GM19043 (cell line): ENCODE data around the gene REPS1.
"Not testable (repeated sequence)": the region's sequence is repeated elsewhere in the genome, so short reads cannot be mapped to it uniquely, and the experiment has no call there.

Source experiments
- ATAC-seq: cut with Tn5 transposase; IDR thresholded peaks from one replicate; pipeline ENCODE4 v1.9.1; 2021; ENCODE audit warnings: low read depth; ENCODE audit not compliant: unreplicated experiment

The REPS1 gene

GRCh38 chr6:138944412-138944811 is 43.6 kb downstream of the REPS1 start:
- no peak for ATAC-seq

DNA sequence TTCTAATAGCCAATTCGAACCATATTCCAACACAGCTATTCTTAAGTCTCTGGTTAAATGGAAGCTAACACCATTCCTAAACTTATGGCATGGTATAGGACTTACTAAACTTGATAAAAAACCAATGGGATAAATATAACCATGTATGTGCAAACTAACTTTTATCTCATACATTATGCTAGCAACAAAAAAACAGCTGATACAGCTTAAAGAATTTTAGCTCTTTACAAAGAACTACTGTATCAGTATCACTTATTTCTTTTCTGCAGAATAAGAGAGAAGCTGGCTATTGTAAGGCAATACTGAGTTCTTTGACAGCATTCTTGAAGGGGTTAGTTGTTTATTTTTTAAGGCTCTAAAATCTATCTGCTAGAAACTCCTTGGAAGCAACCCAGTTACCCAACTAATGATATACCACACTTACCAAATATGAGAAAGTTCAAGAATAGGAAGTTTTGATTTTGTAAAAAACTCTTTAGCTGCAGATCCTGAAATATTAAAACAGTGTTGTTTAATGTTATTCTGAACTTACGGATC is 44.9 kb downstream of the REPS1 start:
- no peak for ATAC-seq

GRCh38 chr6:138936873-138937272 is 51.2 kb downstream of the REPS1 start:
- ATAC-seq, result not testable (repeated sequence)

GRCh38 chr6:138931660-138932059 is 56.4 kb downstream of the REPS1 start:
- ATAC-seq, result no peak

DNA sequence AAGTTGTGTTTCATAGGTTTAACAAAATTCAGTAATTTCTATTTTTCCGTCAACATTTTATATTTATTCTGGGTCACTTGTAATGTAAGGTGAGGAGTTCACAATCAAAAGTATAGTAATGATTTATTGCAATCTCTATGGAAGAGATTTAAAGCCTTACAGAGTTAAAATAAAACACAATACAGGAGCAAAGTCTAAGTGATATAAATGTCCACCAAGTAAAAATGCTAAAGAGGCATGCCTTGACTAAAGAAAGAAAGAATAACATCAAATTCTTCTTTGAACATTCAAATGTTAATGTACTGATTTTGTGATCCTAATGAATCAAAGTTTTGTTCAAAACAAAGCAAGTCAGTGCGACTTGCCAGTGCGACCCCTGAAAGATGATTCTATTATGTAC is 61.5 kb downstream of the REPS1 start:
- no peak for ATAC-seq

- ATAC-seq, result no peak
Measured at GRCh38 chr6:138925806-138926205, 62.2 kb downstream of the REPS1 start.

DNA sequence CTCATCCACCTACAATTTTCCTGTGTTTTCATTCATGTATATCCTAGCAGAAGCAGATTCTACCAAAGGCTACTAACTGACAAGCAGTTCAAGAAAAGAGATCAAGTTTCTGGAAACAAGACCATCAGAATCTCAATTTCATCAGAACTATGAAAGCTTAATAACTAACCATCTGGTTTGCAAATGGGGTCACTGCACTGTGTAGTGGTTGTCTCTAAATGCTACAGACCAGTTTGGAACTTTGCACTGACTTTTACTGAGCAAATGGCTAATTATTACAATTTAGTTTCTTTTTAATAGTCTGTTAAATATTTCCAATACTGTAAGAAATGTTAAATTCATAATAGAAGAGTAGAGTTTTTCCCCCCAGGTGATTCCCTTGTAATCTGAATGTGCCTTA is 64.5 kb downstream of the REPS1 start:
- peak; percentile 61 for ATAC-seq

DNA sequence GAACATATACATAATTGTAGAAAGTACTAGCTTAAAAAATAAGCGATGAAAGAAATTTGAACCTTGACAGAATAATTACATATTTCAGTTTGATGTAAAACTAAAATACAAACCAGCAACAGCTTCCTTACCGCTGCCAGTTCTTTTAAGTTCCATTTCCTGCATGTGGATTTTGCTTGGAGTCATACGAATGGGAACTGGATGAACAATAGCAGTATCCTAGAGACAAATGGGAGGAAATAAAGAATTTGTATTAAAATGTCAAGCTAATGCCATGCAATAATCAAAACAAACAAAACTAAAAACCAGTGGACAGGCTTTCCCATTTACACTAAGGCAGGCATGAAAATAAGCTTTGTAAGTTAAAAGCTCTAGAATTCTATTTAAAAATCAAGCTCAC is 67.1 kb downstream of the REPS1 start:
- ATAC-seq, result no peak

DNA sequence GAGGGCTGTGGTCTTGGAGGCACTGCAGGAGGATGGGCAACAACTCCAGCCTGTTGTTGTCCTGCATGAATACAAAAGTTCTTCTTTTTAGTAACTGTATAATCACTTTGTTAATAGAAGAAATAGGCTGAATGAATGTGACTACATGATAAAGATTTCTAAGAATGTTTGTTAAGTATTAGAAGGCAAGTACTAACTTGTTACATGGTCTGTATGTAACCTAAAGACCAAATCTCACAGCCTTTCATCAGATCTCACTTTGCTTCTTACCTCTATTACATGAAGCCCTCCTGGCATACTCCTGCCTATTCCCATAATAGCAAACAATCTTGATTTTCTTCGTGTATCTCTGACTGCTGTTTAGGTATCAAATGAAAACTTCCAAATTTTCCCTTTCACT is 73.4 kb downstream of the REPS1 start:
- no peak for ATAC-seq

DNA sequence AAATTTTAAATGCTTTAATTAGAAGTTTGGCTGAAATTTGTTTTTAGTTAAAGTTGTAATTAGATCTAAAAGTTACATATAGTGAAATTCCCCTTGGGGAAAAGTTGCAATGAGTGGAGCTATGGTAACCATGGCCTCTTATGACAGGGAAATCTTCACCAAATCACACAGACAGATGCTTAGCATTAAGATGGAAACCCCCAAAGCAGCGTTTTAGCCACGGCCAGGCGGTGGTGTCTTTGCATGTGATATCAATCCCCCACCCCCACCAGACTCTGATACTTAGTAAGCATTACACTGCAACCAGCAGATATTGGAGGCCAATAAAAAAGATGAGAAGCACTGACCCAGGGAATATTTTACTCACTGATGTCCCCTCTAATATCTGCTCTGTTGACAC is 75.7 kb downstream of the REPS1 start:
- ATAC-seq, result no peak

GRCh38 chr6:138909975-138910374 is 78.1 kb downstream of the REPS1 start:
- ATAC-seq, result no peak

- no peak for ATAC-seq
Measured at GRCh38 chr6:138909511-138909910, 78.5 kb downstream of the REPS1 start.

DNA sequence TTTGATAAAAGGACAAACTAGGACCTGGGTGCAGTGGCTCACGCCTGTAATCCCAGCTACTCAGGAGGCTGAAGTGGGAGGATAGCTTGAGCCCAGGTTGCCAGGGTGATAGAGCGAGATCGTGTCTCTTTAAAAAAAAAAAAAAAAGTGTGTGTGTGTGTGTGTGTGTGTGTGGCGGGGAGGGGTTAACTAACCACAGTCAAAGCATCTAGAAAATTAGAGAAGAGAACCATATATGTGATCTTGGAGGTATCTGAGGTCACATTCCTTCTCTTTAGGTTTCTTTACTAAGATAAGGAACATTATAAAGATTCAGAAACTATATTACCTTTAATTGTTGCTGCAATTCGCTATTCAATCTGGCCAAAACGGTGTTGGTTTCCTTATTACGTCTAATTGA is 80.9 kb downstream of the REPS1 start:
- no peak for ATAC-seq

DNA sequence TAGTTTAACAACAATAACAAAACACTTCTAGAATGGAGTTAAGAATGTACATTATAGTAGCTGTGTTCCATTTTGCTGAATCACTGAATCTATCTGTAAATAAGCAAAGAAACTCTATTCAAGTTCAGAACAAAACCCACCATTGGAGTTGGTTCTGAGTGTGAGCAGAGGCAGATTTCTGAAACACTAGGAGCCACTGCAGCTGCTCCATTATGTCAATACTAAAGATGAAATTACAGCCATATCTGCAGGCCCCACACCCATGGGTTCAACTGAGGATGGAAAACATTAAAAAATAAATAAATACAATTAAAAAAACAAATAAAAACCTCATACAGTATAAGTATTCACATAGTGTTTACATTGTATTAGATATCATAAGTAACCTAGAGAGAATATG is 91.0 kb downstream of the REPS1 start:
- ATAC-seq, result no peak

DNA sequence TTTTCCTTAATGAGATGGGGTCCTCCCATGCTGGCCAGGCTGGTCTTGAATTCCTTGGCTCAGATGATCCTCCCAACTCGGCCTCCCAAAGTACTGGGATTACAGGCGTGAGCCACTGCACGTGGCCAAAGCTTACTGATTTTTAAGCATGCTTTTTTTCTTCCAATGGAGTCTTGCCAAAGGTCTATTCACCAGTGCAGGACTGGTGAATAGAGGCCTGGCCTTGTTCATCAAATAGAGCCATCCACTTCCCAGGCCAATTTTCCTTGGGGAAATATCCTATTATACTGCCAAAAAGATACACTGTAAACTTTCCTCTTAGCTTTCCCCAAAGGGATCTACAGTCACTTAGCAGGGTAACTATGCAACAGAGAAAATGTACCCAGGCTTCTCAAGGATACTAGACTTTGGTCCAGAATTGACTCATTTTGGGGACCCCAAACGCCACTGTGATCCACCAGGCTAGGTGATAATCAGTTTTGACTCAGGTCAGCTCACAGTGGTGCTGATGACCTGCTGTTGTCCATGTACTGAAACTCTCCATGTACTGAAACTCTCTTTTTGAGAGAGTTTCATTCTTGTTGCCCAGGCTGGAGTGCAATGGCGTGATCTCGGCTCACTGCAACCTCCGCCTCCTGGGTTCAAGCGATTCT is 91.8 kb downstream of the REPS1 start:
- no peak for ATAC-seq

DNA sequence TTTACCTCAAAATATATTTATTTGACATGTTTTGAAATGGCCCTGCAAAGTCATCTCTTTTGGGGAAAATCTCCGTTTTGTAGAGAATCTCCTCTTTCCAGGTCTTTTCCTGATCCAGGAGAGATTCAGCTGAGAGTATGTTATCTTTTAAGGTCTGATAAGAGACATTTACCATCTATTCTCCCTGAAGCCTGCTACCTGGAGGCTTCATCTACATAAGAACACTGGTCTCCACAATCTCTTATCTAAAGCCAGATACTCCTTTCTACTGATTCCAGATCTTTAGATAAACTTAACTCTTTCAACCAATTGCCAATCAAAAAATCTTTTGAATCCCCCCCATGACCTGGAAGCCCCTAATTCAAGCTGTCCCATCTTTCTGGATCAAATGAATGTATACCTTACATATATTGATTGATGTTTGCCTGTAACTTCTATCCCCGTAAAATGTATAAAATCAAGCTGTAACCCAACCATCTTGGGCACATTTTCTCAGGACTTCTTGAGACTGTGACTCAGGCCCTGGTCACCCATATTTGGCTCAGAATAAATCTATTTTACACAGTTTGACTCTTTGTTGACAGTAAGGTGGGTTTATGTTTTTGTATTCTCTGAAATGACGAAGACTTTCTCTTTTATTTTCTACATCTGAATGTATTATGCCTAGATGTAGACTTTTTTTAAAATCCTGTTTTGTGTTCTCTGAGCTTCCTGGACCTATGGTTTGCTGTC is 96.6 kb downstream of the REPS1 start:
- ATAC-seq, result no peak

DNA sequence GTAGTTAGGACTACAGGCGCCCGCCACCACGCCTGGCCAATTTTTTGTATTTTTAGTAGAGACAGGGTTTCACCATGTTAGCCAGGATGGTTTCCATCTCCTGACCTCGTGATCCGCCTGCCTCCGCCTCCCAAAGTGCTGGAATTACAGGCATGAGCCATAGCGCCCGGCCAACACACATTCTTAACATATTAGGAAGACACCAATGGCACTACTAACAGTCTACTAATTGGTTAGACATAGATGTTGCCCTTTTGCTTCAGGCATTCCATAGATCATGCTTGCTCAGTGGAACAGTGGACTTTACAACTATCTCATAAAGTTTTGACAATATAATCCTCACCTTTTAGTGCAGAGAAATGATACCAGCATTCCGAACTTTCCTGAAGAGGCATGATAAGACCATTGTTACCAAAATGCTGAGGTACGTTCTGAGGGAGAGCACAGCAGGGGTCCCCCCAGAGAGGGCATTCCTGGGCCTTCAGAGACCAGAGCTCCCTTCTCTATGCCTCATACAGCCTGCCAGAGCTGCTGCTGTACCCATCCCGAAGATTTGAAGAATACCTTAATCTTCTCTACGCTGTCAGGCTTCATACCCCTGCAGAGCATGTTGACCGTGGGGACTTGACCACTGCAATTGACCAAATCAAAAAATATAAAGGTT is 102.8 kb downstream of the REPS1 start:
- ATAC-seq, result no peak

DNA sequence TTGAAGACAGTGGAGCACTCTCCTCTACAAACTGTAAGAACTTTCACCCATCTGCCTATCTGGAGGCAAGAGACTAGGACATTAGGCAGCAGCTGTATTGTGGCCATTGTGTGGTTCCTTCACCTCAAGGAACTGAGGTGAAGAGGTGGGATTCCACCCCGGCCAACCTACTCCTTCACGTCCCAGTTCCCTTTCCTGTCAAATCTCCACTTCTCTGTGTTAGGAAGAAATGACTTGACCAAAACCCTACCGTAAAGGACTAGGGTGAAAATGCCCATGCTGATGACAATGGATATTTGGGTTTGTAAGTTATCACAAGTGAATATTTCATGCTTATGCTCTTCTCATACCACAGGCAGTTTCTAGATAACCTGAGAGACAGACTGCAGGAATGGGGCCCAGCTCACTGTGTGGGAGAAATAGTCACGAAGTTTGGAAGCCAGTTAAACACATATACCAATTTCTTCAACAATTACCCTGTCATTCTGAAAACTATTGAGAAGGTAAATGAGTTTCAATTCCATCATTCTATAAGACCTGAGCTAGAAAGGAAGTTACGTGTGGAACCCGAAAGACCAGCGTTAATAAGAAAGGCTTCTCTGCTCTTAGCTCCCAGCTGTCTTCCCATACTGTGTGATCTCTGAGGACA is 105.6 kb downstream of the REPS1 start:
- ATAC-seq, result peak; percentile 75

DNA sequence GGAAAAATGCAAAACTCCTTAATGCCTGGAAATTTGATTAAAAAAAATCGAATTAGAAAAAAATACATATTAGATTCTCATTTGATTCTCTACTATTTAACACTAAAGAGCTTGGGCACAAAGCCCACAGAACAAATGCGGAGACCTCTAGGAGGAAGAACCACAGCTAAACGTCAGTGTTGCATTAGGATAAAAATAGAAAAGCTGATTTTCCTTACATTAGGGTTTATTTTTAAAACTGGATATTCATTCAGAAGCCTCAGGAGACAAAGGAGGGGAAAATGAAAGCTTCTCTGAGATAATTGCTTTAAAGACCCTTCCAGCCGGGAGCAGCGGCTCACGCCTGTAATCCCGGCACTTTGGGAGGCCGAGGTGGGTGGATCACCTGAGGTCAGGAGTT is 114.9 kb downstream of the REPS1 start:
- ATAC-seq, result no peak

DNA sequence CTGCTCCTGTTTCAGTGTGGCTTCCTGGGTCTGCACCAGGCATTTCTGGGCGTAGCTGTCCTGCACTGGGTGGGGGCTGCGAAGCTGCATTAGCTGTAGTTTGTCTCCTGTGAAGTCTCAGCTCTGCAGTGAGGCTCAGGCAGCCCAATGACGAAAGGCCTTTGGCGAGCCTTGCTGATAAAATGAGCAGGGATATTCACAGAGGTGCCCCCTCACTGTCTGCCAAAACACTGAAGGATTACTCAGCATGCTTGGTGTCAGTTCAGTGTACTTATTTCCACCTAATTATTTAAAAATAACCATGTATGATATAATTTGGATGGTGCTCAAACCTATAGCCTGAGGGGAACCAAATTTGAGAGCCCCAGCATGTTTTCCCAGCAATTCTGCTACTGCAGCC is 118.7 kb downstream of the REPS1 start:
- no peak for ATAC-seq

- ATAC-seq, result no peak
Measured at GRCh38 chr6:138868181-138868580, 119.9 kb downstream of the REPS1 start.
